Measurements from ENCODE around the gene CUX1. TPM values are rescaled to one million over a fixed set of nuclear protein-coding genes. Genes with fewer than 3 reads are reported as not detected.
A peak's percentile ranks its signal among the peaks of the same experiment; 100 is the strongest.

Gene CUX1
- polyA plus RNA-seq, 3 donors from 2014 or later: 3.1 to 25.9 (median 12.5) TPM

DNA sequence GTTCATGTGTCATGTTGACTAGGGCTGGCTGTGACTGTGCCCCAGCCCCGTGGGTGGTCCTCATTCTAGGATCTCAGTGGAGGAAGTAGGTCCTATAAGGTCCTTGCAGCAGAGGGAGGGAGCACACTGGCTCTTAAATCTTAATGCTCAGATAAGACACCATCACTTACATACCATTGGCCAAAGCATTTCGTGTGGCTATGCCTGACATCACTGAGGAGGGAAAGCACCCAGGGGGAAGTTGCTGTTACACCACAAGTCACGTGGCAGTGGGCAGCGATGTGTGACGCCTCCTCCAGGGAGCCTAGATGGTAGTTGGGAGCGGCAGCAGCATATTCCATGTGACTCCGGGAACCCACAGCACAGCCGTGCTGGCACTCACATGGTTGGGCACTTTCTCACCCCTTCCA is 244.6 kb downstream of the CUX1 start:
- no peak overlapping the region for H3K4me3 Mint-ChIP-seq
- peak in 1 of 3 donors; percentile 6 for DNase-seq
- H3K27ac Mint-ChIP-seq: peak overlapping the region in 2 of 6 donors; percentile 35 to 41
- peaks cover 0 to 4% (median 2%) of the 10 kb centered on the region in 3 donors for H3K27me3 Mint-ChIP-seq (ENCODE audit: low read depth in 3 of 3)
- H3K9me3 Mint-ChIP-seq: no peaks in the 10 kb centered on the region
- peaks cover 0 to 4% (median 4%) of the 10 kb centered on the region in 3 donors for H3K36me3 Mint-ChIP-seq
- H3K4me1 Mint-ChIP-seq: peaks cover 15 to 22% of the 10 kb centered on the region in 2 donors

GRCh38 chr7:102063690-102064180 is 246.3 kb downstream of the CUX1 start:
- peak overlapping the region in 1 of 6 donors; percentile 2 for H3K27ac Mint-ChIP-seq
- no peaks in the 10 kb centered on the region for H3K9me3 Mint-ChIP-seq
- DNase-seq: no peak
- peaks cover 0 to 4% (median 0%) of the 10 kb centered on the region in 3 donors for H3K27me3 Mint-ChIP-seq (ENCODE audit: low read depth in 3 of 3)
- peaks cover 0 to 5% (median 4%) of the 10 kb centered on the region in 3 donors for H3K36me3 Mint-ChIP-seq
- H3K4me3 Mint-ChIP-seq: no peak overlapping the region
- peaks cover 15 to 22% of the 10 kb centered on the region in 2 donors for H3K4me1 Mint-ChIP-seq

DNA sequence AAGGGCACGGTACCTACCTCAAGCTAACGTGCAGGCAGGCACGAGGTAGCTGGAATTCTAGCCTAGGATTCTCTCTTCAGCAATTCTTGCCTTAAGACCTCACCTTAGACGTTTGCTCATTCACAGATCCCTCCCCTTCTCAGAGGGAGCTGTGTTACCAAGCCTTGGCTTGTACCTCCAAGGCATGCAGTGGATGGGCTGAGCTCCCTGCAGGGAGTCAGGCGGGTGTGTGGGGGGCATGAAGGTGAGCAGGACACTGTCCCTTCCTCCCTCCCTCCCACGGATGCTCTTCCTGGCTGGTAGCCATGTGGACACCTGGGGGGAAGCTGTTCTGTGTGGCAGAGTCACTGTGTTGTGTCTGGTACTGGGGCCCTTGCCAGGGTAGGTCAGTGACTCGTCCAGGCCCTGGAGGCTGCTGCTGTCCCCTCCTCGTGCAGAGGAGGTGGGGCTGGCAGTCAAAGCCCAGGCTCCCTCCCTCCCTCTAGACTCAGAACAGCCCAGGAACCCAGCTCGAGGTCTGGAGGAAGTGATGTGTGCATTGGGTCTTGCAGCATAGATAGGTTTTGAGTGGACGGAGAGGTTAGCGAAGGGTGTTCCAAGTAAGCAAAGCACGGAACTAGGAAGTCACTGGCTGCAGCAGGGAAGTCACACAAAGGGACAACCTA is 247.1 kb downstream of the CUX1 start:
- peak overlapping the region in 1 of 5 donors; percentile 2 for H3K4me3 Mint-ChIP-seq
- peak in 1 of 3 donors; percentile 2 for DNase-seq
- H3K36me3 Mint-ChIP-seq: peaks cover 0 to 10% (median 4%) of the 10 kb centered on the region in 3 donors
- no peaks in the 10 kb centered on the region for H3K9me3 Mint-ChIP-seq
- H3K27ac Mint-ChIP-seq: peak overlapping the region in 3 of 6 donors; percentile 12 to 37 (median 13)
- peaks cover 15 to 22% of the 10 kb centered on the region in 2 donors for H3K4me1 Mint-ChIP-seq
- H3K27me3 Mint-ChIP-seq (ENCODE audit: low read depth in 3 of 3): peaks cover 0 to 4% (median 0%) of the 10 kb centered on the region in 3 donors

DNA sequence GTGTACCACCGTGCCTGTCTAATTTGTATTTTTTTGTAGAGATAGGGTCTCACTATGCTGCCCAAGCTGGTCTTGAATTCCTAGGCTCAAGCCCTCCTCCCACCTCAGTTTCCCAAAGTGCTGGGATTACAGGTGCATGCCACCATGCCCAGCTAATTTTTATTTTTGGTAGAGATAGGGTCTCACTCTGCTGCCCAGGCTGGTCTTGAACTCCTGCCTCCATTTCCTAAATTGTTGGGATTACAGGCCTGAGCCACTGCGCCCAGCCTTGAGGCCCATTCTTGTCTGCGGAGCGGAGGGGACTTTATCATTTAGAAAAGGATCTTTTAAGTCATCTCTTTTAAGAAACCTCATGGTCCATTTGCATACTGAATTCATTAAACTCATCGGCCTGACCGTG is 247.8 kb downstream of the CUX1 start:
- peaks cover 3 to 15% (median 10%) of the 10 kb centered on the region in 3 donors for H3K36me3 Mint-ChIP-seq
- no peaks in the 10 kb centered on the region for H3K9me3 Mint-ChIP-seq
- H3K4me3 Mint-ChIP-seq: no peak overlapping the region
- H3K27ac Mint-ChIP-seq: no peak overlapping the region
- H3K27me3 Mint-ChIP-seq (ENCODE audit: low read depth in 3 of 3): peaks cover 0 to 4% (median 3%) of the 10 kb centered on the region in 3 donors
- peaks cover 15 to 21% of the 10 kb centered on the region in 2 donors for H3K4me1 Mint-ChIP-seq
- DNase-seq: no peak

- no peak for DNase-seq
- Mint-ChIP-seq H3K27ac (peak overlapping the region in 1 of 6 donors; percentile 60), H3K36me3 (peaks cover 13 to 24% (median 14%) of the 10 kb centered on the region in 3 donors)
Observed at GRCh38 chr7:102066476-102066875, 249.1 kb downstream of the CUX1 start.

DNA sequence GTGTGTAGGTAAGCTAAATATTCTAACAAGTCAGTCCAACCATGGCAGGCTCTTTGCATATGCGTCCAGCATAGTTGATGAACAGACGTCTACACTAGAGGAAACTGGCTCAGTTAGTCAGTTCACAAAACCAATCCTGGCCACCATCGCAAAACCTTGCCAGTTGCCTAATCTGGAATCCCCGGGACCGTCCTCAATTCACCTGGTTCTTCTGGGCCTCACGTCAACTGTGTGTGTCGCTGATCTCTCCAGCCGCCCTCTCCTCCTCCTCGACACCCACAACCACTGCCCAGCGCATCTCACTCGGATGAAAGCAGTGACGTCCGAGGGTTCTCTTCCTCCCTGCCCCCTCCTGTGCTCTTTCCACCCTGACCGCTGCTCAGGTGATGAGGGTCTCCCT is 251.4 kb downstream of the CUX1 start:
- peaks cover 24 to 35% (median 25%) of the 10 kb centered on the region in 3 donors for H3K36me3 Mint-ChIP-seq
- H3K27me3 Mint-ChIP-seq (ENCODE audit: low read depth in 3 of 3): peaks cover 0 to 5% (median 4%) of the 10 kb centered on the region in 3 donors
- peaks cover 9 to 12% of the 10 kb centered on the region in 2 donors for H3K4me1 Mint-ChIP-seq
- no peak overlapping the region for H3K27ac Mint-ChIP-seq
- H3K4me3 Mint-ChIP-seq: no peak overlapping the region
- no peak for DNase-seq
- peaks cover 0 to 5% (median 3%) of the 10 kb centered on the region in 6 donors for H3K9me3 Mint-ChIP-seq

More at GRCh38 chr7:102066476-102066875, 249.1 kb downstream of the CUX1 start:
- H3K4me1 Mint-ChIP-seq: peaks cover 15 to 19% of the 10 kb centered on the region in 2 donors
- no peak overlapping the region for H3K4me3 Mint-ChIP-seq
- H3K9me3 Mint-ChIP-seq: no peaks in the 10 kb centered on the region
- peaks cover 0 to 5% (median 4%) of the 10 kb centered on the region in 3 donors for H3K27me3 Mint-ChIP-seq (ENCODE audit: low read depth in 3 of 3)

DNA sequence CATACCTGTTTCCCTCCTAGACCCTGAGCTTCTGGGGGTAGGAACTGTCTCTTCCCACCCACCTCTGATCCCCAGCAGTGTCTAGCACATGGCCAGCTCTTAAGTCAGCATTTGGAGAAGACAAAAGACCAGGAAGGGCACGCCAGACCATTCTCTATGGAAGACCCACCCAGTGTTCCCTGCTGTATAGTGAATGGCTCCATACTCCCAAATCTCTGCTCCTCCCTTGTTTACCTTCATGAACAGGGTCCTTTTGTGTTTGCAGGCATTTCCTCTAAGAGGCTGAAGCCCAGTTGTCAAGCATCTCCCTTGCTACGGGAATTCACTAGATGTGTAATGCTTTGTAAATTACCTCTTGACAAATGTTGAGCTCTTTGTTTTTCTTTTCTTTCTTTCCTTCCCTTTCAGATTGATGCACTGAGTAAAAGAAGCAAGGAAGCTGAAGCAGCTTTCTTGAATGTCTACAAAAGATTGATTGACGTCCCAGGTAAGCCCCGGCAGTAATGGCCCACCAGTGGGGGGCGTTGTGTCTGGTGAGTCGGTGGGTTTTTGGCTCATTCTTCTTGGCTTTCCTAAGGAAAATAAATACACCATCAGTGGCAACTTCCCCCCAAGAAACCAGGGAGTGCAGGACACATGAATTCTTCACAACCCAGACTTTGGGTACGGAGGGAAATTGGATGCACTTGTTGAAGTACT is 252.7 kb downstream of the CUX1 start:
- peaks cover 0 to 4% of the 10 kb centered on the region in 2 donors for H3K4me1 Mint-ChIP-seq
- peaks cover 1 to 4% (median 2%) of the 10 kb centered on the region in 3 donors for H3K27me3 Mint-ChIP-seq (ENCODE audit: low read depth in 3 of 3)
- DNase-seq: no peak
- no peak overlapping the region for H3K27ac Mint-ChIP-seq
- peaks cover 25 to 35% (median 26%) of the 10 kb centered on the region in 3 donors for H3K36me3 Mint-ChIP-seq
- H3K4me3 Mint-ChIP-seq: no peak overlapping the region
- H3K9me3 Mint-ChIP-seq: peaks cover 0 to 5% (median 3%) of the 10 kb centered on the region in 6 donors

DNA sequence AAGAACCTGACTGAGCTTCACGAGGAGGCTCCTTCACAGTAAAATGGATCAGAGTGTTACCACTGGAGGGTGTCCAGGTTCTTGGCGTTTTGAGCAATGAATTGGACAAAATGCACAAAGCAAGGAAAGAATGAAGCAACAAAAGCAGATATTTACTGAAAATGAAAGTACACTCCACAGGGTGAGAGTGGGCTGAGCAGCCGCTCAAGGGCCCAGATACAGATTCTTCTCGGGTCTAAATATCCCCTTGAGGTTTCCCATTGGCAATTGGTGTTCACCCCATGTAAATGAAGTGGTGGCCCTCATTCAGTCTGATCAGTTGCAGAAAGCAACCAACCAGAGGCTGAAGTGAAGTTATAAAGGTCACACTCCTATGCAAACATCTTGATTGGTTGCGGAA is 254.6 kb downstream of the CUX1 start:
- peaks cover 23 to 32% (median 25%) of the 10 kb centered on the region in 3 donors for H3K36me3 Mint-ChIP-seq
- no peak overlapping the region for H3K4me3 Mint-ChIP-seq
- H3K27ac Mint-ChIP-seq: no peak overlapping the region
- no peak for DNase-seq
- H3K9me3 Mint-ChIP-seq: peaks cover 0 to 5% (median 3%) of the 10 kb centered on the region in 6 donors
- H3K4me1 Mint-ChIP-seq: peaks cover 4 to 10% of the 10 kb centered on the region in 2 donors
- peaks cover 2 to 4% (median 3%) of the 10 kb centered on the region in 3 donors for H3K27me3 Mint-ChIP-seq (ENCODE audit: low read depth in 3 of 3)

DNA sequence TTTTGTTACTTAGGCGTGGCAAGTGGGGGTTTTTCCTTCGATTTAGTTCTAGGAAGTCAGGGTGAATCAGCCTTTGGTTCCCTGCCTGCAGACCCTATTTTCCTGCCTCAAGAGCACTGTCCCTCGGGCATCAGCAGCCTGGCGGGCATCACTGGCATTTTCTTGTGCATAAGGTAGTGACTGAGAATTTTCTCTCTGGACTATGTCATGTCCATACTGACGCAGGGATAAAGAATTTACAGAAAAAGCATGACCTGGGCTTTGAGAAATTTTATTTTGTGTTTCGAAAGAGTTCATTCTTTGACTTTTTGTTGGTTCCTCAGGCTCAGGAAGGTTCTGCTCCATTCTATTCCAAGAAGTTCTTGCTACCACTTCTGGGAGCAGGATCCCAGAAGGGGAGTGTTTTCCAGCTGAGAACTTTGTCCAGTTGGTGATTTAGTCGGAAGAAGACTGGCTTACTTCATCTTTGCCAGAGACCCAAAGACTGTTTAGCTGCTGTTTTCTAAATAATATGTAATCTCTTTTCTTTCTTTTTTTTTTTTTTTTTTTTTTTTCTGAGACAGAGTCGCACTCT is 255.3 kb downstream of the CUX1 start:
- Mint-ChIP-seq H3K27ac (peak overlapping the region in 1 of 6 donors; percentile 67), H3K4me1 (peaks cover 10 to 18% of the 10 kb centered on the region in 2 donors), H3K4me3 (no peak overlapping the region), H3K27me3 (ENCODE audit: low read depth in 3 of 3) (peaks cover 2 to 4% (median 4%) of the 10 kb centered on the region in 3 donors), H3K9me3 (peaks cover 0 to 5% (median 3%) of the 10 kb centered on the region in 6 donors), H3K36me3 (peaks cover 23 to 34% (median 25%) of the 10 kb centered on the region in 3 donors)
- DNase-seq: no peak

DNA sequence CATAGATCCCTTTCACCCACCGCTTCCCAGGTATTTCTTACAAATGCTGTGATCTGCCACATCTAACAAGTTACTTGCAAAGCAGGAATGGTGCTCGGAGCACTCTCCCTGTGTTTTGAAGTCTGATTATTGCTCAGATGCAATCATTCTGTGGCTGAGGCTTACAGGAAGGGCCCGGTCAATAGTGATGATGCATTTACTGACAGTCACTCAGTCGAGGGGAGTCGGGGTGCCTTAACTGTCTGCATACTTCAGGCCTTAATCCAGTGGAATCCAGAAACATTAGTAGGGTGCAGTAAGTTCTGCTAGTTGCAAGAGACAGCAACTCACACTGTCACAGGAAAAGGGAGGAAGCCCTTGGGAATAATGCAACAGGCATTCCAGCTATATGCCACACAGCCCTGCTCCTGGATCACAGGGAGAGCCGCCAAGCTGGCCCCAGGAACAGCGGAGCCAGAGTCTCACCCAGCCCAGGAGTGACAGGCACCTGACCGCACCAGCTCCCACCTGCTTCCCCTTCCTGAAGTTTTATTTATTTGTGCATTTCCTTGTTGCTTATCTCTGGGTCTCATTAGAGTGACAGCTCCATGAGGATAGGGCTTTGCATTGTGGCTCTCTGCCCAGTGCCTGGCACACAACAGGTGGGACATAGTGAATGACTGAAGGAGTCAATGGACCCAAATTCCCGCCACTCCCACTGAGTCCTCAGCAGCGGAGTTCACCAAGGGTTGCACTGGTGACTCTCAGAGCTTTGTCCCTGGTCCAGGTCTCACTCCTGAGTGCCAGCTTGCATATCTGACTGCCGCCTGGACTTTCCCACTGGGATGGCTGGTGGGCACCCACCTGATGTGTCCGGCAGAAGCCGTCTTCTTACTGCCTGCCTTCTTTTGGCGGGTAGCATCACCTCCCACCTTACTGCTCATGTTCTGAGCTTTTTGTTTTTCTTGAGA is 256.8 kb downstream of the CUX1 start:
- H3K4me1 Mint-ChIP-seq: peaks cover 12 to 19% of the 10 kb centered on the region in 2 donors
- H3K36me3 Mint-ChIP-seq: peaks cover 23 to 28% (median 25%) of the 10 kb centered on the region in 3 donors
- H3K9me3 Mint-ChIP-seq: peaks cover 0 to 5% (median 3%) of the 10 kb centered on the region in 6 donors
- H3K27ac Mint-ChIP-seq: no peak overlapping the region
- DNase-seq: no peak
- no peak overlapping the region for H3K4me3 Mint-ChIP-seq
- peaks cover 2 to 4% (median 4%) of the 10 kb centered on the region in 3 donors for H3K27me3 Mint-ChIP-seq (ENCODE audit: low read depth in 3 of 3)

- peaks cover 18 to 24% (median 23%) of the 10 kb centered on the region in 3 donors for H3K36me3 Mint-ChIP-seq
- H3K4me3 Mint-ChIP-seq: no peak overlapping the region
- H3K27ac Mint-ChIP-seq: no peak overlapping the region
- no peak for DNase-seq
- peaks cover 0 to 5% (median 3%) of the 10 kb centered on the region in 6 donors for H3K9me3 Mint-ChIP-seq
- H3K27me3 Mint-ChIP-seq (ENCODE audit: low read depth in 3 of 3): peaks cover 2 to 7% (median 2%) of the 10 kb centered on the region in 3 donors
- peaks cover 14 to 19% of the 10 kb centered on the region in 2 donors for H3K4me1 Mint-ChIP-seq
Observed at GRCh38 chr7:102075126-102075525, 257.7 kb downstream of the CUX1 start.

GRCh38 chr7:102075553-102076135 is 258.2 kb downstream of the CUX1 start:
- peaks cover 0 to 7% (median 2%) of the 10 kb centered on the region in 3 donors for H3K27me3 Mint-ChIP-seq (ENCODE audit: low read depth in 3 of 3)
- peaks cover 16 to 20% (median 20%) of the 10 kb centered on the region in 3 donors for H3K36me3 Mint-ChIP-seq

More at GRCh38 chr7:102075553-102076135, 258.2 kb downstream of the CUX1 start:
- peaks cover 0 to 5% (median 3%) of the 10 kb centered on the region in 6 donors for H3K9me3 Mint-ChIP-seq
- H3K4me3 Mint-ChIP-seq: no peak overlapping the region
- no peak overlapping the region for H3K27ac Mint-ChIP-seq
- H3K4me1 Mint-ChIP-seq: peaks cover 14 to 20% of the 10 kb centered on the region in 2 donors
- DNase-seq: no peak

Measured in immature natural killer cell (primary cell).